ENCODE data around the gene RTN1.

GRCh38 chr14:59849411-59850130 lies 21.0 kb downstream of the RTN1 start:
- TF ChIP-seq CTCF (IDR thresholded peaks at IDR 0.05) (no peak), ZNF219 (CRISPR knock-in tag; IDR thresholded peaks at IDR 0.05; ENCODE audit: borderline replicate concordance) (no peak), TEAD4 (CRISPR knock-in tag; IDR thresholded peaks at IDR 0.05) (no peak), NR2C2 (CRISPR knock-in tag; IDR thresholded peaks at IDR 0.05) (no peak)
- TF ChIP-seq, protein P1, sequence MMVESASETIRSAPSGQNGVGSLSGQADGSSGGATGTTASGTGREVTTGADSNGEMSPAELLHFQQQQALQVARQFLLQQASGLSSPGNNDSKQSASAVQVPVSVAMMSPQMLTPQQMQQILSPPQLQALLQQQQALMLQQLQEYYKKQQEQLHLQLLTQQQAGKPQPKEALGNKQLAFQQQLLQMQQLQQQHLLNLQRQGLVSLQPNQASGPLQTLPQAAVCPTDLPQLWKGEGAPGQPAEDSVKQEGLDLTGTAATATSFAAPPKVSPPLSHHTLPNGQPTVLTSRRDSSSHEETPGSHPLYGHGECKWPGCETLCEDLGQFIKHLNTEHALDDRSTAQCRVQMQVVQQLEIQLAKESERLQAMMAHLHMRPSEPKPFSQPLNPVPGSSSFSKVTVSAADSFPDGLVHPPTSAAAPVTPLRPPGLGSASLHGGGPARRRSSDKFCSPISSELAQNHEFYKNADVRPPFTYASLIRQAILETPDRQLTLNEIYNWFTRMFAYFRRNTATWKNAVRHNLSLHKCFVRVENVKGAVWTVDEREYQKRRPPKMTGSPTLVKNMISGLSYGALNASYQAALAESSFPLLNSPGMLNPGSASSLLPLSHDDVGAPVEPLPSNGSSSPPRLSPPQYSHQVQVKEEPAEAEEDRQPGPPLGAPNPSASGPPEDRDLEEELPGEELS (CRISPR knock-in tag; IDR thresholded peaks at IDR 0.05), result no peak
- TF ChIP-seq, protein P2, sequence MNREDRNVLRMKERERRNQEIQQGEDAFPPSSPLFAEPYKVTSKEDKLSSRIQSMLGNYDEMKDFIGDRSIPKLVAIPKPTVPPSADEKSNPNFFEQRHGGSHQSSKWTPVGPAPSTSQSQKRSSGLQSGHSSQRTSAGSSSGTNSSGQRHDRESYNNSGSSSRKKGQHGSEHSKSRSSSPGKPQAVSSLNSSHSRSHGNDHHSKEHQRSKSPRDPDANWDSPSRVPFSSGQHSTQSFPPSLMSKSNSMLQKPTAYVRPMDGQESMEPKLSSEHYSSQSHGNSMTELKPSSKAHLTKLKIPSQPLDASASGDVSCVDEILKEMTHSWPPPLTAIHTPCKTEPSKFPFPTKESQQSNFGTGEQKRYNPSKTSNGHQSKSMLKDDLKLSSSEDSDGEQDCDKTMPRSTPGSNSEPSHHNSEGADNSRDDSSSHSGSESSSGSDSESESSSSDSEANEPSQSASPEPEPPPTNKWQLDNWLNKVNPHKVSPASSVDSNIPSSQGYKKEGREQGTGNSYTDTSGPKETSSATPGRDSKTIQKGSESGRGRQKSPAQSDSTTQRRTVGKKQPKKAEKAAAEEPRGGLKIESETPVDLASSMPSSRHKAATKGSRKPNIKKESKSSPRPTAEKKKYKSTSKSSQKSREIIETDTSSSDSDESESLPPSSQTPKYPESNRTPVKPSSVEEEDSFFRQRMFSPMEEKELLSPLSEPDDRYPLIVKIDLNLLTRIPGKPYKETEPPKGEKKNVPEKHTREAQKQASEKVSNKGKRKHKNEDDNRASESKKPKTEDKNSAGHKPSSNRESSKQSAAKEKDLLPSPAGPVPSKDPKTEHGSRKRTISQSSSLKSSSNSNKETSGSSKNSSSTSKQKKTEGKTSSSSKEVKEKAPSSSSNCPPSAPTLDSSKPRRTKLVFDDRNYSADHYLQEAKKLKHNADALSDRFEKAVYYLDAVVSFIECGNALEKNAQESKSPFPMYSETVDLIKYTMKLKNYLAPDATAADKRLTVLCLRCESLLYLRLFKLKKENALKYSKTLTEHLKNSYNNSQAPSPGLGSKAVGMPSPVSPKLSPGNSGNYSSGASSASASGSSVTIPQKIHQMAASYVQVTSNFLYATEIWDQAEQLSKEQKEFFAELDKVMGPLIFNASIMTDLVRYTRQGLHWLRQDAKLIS (CRISPR knock-in tag; IDR thresholded peaks at IDR 0.05; ENCODE audit: borderline replicate concordance), result no peak

All from WTC11 (cell line).